ENCODE data around the gene PAX5.

PAX5 gene

GRCh38 chr9:36899406-36899805 lies 134.7 kb downstream of the PAX5 start:
- no peak for DNase-seq

GRCh38 chr9:36898431-36899020 lies 135.5 kb downstream of the PAX5 start:
- no peak for DNase-seq

GRCh38 chr9:36897478-36897877 lies 136.6 kb downstream of the PAX5 start:
- no peak for DNase-seq

GRCh38 chr9:36897019-36897418 lies 137.0 kb downstream of the PAX5 start:
- no peak for DNase-seq

GRCh38 chr9:36896296-36896695 lies 137.8 kb downstream of the PAX5 start:
- no peak for DNase-seq

GRCh38 chr9:36895744-36896260 lies 138.3 kb downstream of the PAX5 start:
- no peak for DNase-seq

GRCh38 chr9:36894695-36895310 lies 139.3 kb downstream of the PAX5 start:
- DNase-seq = no peak

- DNase-seq = no peak
Observed at GRCh38 chr9:36893911-36894310, 140.2 kb downstream of the PAX5 start.

GRCh38 chr9:36893184-36893583 lies 140.9 kb downstream of the PAX5 start:
- no peak for DNase-seq

- DNase-seq = no peak
Observed at GRCh38 chr9:36892279-36892678, 141.8 kb downstream of the PAX5 start.

- no peak for DNase-seq
Observed at GRCh38 chr9:36891341-36891811, 142.7 kb downstream of the PAX5 start.

- no peak for DNase-seq
Observed at GRCh38 chr9:36889844-36890243, 144.2 kb downstream of the PAX5 start.

GRCh38 chr9:36888551-36888950 lies 145.5 kb downstream of the PAX5 start:
- DNase-seq = no peak

- DNase-seq = no peak
Observed at GRCh38 chr9:36884721-36885120, 149.3 kb downstream of the PAX5 start.

GRCh38 chr9:36882594-36882993 lies 151.5 kb downstream of the PAX5 start:
- no peak for DNase-seq

- DNase-seq = no peak
Observed at GRCh38 chr9:36881743-36882441, 152.2 kb downstream of the PAX5 start.

GRCh38 chr9:36881316-36881715 lies 152.8 kb downstream of the PAX5 start:
- no peak for DNase-seq

GRCh38 chr9:36880075-36880474 lies 154.0 kb downstream of the PAX5 start:
- no peak for DNase-seq

- no peak for DNase-seq
Observed at GRCh38 chr9:36878986-36879982, 154.8 kb downstream of the PAX5 start.

GRCh38 chr9:36877239-36877638 lies 156.8 kb downstream of the PAX5 start:
- DNase-seq = no peak

- no peak for DNase-seq
Observed at GRCh38 chr9:36876056-36876455, 158.0 kb downstream of the PAX5 start.

- DNase-seq = no peak
Observed at GRCh38 chr9:36874921-36875320, 159.1 kb downstream of the PAX5 start.

GRCh38 chr9:36874261-36874660 lies 159.8 kb downstream of the PAX5 start:
- no peak for DNase-seq

Measured in cortex of kidney (tissue), 1 donor.